Measurements from ENCODE around the gene KCNJ1.

DNA sequence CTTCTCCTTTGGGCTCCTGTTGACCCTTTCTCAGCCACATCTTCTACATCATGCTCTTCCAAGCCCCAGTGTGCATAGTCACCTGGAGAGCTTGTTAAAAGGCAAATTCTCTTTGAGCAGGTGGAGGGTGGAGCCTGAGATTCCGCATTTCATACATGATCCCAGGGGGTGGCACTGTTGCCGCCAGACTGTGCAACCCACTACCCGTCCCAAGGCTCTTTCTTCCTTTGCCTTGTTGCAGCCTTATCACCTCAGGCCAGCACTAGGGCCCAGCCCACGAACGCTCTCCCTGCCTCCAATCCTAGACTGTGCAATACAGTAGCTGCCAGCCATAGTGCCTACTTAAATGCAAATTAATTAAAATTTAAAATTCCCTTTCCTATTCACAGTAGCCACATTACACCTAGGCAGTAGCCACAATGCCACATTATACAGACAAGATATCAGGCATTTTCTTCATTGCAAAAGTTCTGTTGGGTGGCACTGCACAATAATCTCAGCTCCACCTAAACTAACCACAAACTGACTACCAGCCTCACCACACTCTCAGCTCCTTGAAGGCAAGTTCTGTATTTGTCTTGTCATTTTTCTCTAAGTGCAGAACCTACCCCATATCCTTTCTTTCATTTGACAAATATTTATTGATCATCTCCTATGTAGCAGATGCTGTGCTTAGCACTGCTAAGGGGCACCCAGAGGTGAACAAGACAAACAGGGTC, 19.5 kb upstream of the KCNJ1 start:
- TF ChIP-seq POLR2A (IDR thresholded peaks at IDR 0.05; ENCODE audit: extremely low read depth, insufficient read length), result no peak
- TF ChIP-seq, protein P1, sequence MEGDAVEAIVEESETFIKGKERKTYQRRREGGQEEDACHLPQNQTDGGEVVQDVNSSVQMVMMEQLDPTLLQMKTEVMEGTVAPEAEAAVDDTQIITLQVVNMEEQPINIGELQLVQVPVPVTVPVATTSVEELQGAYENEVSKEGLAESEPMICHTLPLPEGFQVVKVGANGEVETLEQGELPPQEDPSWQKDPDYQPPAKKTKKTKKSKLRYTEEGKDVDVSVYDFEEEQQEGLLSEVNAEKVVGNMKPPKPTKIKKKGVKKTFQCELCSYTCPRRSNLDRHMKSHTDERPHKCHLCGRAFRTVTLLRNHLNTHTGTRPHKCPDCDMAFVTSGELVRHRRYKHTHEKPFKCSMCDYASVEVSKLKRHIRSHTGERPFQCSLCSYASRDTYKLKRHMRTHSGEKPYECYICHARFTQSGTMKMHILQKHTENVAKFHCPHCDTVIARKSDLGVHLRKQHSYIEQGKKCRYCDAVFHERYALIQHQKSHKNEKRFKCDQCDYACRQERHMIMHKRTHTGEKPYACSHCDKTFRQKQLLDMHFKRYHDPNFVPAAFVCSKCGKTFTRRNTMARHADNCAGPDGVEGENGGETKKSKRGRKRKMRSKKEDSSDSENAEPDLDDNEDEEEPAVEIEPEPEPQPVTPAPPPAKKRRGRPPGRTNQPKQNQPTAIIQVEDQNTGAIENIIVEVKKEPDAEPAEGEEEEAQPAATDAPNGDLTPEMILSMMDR (IDR thresholded peaks at IDR 0.05; ENCODE audit: low read depth, low read length), result peak; percentile 52
- TF ChIP-seq, protein P2, sequence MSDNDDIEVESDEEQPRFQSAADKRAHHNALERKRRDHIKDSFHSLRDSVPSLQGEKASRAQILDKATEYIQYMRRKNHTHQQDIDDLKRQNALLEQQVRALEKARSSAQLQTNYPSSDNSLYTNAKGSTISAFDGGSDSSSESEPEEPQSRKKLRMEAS (IDR thresholded peaks at IDR 0.05; ENCODE audit: low read depth, low read length), result no peak
